GM21528 (cell line): ENCODE results near the gene SUMO2.
A peak's percentile ranks its signal among the peaks of the same experiment; 100 is the strongest.
"Not testable (repeated sequence)": the region's sequence is repeated elsewhere in the genome, so short reads cannot be mapped to it uniquely, and the experiment has no call there.

Source experiments
- ATAC-seq: cut with Tn5 transposase; IDR thresholded peaks from one replicate; pipeline ENCODE4 v1.9.1; 2021; ENCODE audit warnings: mild to moderate bottlenecking, moderate library complexity; ENCODE audit not compliant: unreplicated experiment, low FRiP score

SUMO2 gene

DNA sequence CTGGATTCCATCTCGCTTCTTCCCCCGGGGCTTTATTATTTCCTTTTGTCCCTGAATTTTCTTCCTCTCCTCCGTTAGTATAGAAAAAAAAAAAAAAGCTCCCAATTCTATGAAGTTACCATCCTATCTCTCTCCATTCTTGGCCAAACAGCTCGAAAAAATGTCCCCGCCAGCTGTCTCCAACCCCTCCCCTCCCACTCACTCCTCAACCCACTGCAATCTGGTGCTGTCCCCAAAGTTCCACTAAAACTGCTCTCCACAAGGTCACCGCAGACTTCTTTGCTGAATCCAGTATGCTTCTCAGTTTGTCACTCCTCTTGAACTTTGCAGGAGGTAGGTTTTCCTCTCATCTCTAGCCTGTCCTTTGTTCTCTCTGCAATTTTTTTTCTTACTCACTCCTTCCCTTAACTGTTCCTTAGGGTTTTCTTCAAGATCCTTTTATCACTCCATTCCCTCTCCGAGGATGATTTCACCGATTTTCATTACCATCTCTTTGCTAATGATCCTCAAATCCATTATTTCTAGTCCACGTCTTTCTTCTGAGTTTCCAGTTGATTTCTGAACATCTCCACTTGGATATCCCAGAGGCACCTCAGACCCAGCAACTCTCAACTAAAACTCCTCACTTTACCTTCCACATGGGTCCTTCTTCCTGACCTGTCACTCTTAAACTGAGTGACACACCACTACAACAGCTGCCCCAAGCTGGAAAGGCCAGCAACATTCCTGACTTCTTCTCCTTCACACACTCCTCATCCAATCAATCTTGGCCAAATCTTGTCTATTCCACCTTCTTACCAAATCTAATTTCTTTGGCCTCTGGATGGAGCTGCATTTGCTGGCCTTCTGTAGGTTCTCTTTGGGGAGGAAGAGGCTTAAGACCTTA lies 1.5 kb upstream of the SUMO2 start:
- no peak for ATAC-seq

- ATAC-seq, result peak; percentile 31
These were observed 515 bp downstream of the SUMO2 start for GRCh38 chr17:75182319-75182568.

GRCh38 chr17:75181608-75182318 lies 996 bp downstream of the SUMO2 start:
- ATAC-seq, result no peak

DNA sequence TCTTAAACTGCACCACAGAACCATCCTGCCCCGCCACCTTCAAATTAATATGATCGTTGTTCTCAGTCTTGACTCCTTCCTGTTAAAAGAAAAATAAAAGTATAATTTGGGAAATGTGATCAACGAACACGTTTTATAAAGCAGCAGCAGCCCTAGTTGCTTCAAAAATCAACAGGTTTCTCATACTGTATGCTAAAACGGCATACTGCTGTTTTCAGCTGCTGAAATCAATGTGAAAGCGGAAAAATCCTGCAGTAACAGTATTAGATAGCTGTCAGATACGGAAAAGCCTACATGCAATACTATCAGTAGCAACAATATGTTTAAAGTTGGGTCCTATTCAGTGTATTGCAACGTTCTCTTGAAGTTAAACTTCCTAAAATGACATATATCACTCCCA lies 1.6 kb downstream of the SUMO2 start:
- no peak for ATAC-seq

- ATAC-seq, result no peak
These were observed 4.3 kb downstream of the SUMO2 start for GRCh38 chr17:75178453-75178852.

GRCh38 chr17:75176625-75177024 lies 6.1 kb downstream of the SUMO2 start:
- ATAC-seq, result no peak

DNA sequence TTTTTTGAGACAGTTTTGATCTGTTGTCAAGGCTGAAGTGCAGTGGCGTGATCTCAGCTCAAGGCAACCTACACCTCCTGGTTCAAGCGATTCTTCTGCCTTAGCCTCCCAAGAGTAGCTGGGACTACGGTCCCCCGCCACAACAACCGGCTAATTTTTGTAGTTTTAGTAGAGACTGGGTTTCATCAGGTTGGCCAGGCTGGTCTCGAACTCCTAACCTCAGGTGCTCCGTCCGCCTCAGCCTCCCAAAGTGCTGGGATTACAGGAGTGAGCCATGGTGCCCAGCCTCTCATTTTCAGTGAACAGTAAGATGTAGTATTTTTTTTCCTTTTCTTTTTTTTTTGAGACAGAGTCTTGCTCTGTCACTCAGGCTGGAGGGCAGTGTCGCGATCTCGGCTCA lies 7.8 kb downstream of the SUMO2 start:
- ATAC-seq, result no peak

GRCh38 chr17:75173526-75173925 lies 9.2 kb downstream of the SUMO2 start:
- ATAC-seq, result no peak

DNA sequence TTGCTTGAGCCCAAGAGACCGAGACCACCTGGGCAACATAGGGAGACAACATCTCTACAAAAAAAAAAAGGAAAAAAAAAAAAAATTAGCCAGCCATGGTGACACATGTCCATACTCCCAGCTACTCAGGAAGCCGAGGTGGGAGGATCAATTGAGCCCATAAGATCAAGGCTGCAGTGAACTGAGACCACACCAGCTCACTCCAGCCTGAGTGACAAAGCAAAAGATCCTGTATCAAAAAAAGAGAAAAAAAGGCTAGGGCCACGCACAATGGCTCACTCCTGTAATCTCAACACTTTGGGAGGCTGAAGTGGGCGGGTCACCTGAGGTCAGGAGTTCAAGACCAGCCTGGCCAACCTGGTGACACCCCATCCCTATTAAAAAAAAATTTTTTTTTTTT lies 13.8 kb downstream of the SUMO2 start:
- ATAC-seq, result no peak

DNA sequence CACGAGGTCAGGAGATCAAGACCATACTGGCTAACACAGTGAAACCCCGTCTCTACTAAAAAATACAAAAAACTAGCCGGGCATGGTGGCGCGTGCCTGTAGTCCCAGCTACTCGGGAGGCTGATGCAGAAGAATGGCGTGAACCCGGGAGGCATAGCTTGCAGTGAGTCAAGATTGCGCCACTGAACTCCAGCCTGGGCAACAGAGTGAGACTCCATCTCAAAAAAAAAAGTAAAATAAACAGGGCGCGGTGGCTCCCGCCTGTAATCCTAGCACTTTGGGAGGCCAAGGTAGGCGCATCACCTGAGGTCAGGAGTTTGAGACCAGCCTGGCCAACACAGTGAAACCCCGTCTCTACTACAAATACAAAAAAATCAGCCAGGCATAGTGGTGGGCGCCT lies 18.2 kb downstream of the SUMO2 start:
- ATAC-seq, result not testable (repeated sequence)

GRCh38 chr17:75163074-75163473 lies 19.7 kb downstream of the SUMO2 start:
- ATAC-seq, result no peak

GRCh38 chr17:75160211-75160610 lies 22.5 kb downstream of the SUMO2 start:
- no peak for ATAC-seq

GRCh38 chr17:75159196-75160031 lies 23.3 kb downstream of the SUMO2 start:
- ATAC-seq, result no peak

DNA sequence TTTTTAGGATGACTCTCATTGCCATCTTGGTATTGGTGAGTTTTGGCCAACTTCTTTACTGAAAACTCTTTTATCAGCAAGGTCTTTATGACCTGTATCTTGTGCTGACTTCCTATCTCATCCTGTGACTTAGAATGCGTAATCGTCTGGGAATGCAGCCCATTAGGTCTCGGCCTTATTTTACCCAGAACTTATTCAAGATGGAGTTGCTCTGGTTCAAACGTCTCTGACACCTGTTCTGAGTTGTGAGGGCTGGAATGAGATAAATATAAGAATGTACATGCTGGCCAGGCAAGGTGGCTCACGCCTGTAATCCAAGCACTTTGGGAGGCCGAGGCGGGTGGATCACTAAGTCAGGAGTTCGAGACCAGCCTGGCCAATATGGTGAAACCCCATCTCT lies 24.3 kb downstream of the SUMO2 start:
- not testable (repeated sequence) for ATAC-seq

DNA sequence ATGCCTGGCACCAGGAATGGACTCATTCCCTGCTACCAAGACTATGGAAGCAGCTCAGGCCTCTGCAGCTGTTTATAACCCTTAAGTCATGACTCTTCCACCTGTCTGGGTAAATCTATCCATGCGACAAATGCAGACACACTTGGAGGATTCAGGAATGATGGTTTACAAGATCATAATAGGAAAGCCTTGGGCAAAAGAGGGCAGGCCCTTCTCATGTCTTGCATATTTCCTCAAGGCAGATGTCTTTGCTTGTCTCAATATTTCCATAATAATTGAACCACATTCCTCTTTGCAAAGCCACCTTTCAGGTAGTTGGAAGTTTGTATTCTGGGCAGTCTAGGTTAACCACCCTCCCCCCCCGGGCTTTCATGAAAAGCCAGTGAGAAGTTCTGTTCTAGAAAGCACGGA lies 27.6 kb downstream of the SUMO2 start:
- no peak for ATAC-seq

DNA sequence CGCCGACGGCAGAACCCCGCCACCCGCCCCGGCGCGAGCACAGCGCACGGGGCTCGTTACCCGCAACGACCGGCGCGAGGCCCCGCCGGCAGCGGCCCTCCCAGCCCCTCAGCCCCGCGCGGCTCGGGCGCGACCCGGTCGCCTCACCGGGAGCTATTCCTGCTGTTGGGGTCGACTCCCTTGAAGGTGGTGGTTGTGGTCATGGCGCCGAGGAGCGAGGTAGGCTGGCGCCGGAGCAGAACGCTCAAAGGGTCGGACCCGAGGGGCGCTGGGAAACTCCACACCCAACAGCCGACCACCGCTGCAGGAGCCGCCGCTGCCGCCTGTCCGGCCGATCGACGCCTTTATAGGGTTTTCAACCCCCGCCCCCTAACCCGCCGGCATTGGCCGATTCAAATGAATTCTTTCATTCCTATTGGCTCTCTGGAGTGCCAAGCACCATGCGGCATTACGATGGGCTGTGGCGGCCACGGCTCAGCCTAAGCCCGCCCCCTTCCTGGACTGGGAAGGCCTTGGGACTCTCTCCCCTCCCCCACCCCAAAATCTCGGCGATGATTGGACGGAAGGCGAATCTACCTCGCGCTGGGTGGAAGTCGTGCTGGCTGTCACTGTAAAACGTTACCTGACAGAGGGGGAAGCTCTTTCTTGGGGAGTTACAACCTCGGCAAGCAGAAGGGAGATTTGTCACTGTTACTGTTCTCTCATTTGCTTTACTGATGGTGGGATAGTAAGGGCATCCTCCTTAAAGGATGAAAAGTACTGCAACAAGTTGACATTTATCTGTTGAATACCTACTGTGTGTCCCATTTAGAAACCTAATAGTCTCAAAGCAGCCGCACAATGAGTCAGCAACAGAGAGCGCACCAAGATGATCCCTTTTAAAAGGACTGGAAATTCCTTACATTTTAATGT lies 28.3 kb downstream of the SUMO2 start, which contains the start of gene JPT1:
Gene JPT1 (minus strand): TSS at position 318 of the 912 bp plus-strand sequence. CDS start 115 bp downstream, at position 203.
- peak; percentile 96 for ATAC-seq

- no peak for ATAC-seq
These were observed 29.0 kb downstream of the SUMO2 start for GRCh38 chr17:75153780-75154194.

DNA sequence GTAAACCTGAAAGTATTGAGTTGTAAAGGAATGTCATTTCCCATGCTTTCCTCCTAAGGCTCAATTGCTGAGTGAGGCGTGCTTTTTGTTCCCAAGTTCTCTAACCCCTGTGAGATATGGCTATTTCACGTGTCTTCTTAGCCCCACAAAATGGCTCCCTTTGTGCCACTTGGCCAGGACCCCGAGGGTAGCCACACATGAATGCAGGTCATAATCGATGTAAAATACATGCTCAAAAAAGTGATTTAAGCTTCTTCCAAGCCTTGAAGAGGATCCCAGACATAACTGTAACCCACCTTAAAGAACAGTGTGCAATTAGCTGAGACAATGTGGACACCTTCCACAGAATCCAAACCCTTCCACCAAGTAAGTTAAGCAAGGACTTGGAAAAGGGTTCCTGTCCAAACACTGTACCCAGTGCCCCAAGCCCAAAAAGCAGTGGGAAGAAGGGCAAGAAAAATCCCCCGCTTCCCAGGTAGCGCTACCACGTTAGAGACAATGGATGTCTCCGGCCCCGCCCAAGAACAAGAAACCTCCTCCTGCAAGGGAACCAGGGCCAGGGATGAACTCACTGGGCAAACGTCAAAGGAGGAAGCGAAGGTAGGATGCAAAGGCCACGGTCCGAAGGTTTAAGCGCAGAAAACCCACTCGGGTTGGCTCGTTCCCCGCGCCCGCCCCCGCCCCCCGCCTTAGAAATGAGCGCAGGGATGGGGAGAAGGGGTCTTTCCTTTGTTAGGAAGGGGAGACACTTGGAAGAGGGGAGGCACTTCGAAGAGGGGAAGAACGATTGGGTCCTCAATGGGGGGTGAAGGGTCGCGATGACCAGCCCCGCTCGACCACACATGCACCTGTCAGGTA lies 29.6 kb downstream of the SUMO2 start:
- no peak for ATAC-seq

DNA sequence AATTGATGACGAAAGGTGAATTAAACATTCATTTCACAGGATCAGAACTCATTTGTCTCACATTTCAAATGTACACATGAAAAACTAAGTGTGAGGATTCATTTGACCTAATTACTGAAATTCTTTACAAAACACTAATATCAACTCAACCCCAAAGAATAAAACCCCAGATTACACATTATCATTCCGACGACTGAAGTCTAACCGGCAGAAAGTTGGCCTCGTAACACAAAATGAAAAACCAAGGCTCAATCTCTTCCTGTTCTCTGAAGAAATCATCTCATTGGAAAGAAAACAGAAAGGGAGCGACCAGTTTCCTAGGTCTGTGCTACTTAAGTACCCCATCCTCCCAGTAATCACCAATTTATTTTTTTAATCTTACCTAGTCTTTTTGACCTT lies 30.2 kb downstream of the SUMO2 start:
- ATAC-seq, result no peak
